Measurements from ENCODE around the gene MANEAL.
"Not testable (repeated sequence)": the region's sequence is repeated elsewhere in the genome, so short reads cannot be mapped to it uniquely, and the experiment has no call there.

The MANEAL gene
- 2.2 to 5.1 reads per million in 2 donors for total RNA-seq

DNA sequence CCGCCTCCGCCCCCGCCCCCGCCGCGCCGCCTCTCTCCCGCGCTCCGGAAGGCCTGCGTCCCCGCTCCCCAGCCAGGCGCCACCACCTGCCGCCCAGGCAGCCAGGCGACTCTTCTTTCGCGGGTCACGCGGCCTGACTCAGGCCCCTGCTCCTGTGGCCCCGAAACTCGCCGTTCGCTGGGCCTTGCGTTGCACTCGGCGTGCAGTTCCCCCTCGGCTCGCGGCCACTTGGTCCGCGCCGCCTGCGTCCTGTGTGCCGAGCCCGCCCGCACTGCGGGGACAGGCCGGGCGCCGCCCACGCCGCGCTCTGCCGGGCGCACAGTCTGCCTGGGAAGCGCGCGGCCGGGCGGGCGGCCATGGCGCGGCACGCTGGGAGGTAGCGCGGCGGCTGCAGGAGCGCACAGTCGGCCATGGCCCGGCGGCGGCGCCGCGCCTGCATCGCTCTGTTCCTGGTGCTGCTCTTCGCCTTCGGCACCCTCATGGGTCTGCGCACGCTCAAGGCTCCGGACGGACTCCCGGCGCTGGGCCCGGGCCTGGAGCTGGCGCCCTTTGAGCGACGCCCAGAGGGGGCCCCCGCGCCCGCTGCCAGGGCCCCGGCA is at the start of gene MANEAL:
Gene MANEAL, plus strand, starts transcription at position 75 of the 599 bp plus-strand sequence. Its CDS starts 336 bp downstream, at position 411.
- no peak for DNase-seq

DNA sequence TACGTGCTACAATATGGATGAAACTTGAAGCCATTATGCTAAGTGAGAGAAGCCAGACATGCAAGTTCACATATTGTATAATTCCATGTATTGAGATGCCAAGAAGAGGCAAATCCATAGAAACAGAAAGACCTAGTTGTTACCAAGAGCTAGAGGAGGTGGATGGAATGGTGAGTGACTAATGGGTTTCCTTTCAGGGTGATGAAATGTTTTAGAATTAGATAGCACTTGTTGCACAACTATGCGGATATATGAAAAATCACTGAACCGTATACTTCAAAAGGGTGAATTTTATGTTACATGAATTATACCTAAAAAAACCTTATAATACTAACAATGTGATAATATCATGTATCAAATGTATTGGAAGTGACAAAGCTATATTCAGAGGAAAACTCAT is 46.8 kb upstream of the MANEAL start:
- no peak for DNase-seq

- no peak for DNase-seq
Measured at GRCh38 chr1:37748565-37748964, 45.1 kb upstream of the MANEAL start.

GRCh38 chr1:37752213-37752582 is 41.4 kb upstream of the MANEAL start:
- DNase-seq, result no peak

GRCh38 chr1:37752583-37753471 is 40.8 kb upstream of the MANEAL start:
- DNase-seq, result no peak

DNA sequence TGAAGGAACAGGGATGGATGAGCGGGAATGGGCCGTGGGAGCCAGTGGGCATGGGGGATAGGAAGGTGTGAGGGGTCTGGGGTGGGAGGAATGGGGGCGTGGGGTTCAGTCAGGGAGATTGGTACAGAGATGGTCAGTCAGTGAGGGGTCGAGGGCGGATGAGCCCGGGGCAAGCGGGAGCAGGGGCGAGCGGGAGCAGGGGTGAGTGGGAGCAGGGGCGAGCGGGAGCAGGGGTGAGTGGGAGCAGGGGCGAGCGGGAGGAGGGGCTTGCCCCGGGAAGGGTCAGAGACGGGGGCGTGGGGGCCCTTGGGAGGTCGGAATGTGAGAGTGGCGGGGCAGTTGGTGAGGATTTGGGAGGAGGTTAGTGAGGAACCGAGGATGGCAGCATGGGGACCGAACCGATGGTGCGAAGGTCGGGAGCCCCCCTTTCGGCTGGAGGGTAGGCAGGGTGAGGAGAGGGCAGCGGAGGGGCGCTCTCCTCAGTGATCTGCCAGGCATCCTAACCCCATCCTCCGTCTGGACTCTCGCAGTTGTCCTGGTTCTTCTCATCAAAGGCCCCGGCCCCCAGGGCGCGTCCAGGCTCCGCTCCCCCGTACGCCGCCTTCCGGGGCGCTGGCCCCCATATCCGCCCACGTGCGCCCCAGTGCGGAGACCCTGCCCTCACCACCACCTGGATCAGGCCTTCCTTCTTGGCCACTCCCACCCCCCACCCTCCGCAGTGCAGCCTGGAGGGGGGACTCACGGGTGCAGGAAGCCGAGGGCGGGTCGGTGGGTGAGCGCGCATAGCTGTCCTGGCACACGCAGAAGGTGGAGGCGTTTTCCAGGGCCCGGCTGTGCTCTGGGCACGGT is 40.0 kb upstream of the MANEAL start:
- DNase-seq, result no peak

- no peak for DNase-seq
Measured at GRCh38 chr1:37755290-37755689, 38.4 kb upstream of the MANEAL start.

DNA sequence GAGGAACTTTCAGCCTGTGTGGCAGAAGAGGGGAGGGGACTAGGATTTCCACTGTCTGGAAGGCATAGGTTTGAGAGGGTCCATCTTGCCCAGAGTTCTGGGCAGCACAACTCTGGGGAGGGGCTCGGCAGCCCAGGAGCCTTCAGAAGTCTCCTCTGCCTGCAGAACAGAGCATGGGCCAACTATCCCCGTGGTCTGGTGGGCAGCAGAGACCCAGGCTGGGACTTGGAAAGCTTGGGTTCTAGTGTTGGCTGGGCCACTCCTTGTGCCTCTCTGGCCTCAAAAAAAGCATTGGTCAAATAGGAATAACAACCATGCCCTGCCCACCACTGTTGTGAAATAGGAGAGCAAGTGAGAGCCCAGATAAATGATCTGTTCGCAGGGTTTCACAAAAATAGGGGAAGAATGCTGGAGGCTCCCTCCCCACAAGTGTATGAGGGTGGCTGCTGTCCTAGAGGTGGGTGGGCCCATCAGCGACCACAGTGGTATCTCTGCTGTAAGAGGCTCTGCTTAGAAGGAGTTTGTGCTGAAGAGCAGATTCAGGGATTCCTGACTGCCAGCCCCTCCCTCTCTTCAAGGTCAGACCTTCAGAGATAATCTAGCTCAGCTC is 37.6 kb upstream of the MANEAL start:
- DNase-seq, result no peak

GRCh38 chr1:37759451-37759850 is 34.2 kb upstream of the MANEAL start:
- no peak for DNase-seq

GRCh38 chr1:37761416-37762095 is 32.1 kb upstream of the MANEAL start:
- no peak for DNase-seq

GRCh38 chr1:37762516-37762915 is 31.1 kb upstream of the MANEAL start:
- no peak for DNase-seq

DNA sequence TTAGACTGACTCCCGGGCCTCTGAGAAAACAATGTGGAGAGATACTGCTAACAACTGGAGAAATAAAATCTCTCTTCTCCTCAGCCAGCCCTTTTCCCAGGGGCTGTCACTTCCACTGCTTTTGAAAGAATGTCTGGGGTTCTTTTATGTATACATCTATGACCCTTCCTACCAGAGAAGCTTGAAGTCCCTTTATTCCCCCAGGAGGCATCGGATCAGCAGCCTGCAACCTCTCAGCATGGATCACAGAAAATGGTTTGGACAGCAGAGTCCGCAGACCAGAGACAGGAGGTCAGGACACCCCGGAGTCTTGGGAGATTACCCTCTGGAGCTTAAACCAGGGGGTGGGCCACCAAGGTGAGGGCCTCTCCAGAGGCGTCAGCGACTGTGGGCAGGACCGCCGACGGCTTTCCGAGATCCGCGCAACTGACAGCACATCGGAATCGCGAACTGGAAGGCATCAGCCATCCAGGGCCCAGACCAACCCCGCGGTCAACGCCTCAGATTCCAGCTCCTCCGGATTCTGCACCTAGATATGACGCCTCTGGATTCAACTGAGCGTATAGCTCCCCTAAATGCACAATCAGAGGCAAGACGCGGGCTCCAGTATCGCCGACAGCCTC is 29.7 kb upstream of the MANEAL start:
- no peak for DNase-seq

- DNase-seq, result no peak
Measured at GRCh38 chr1:37764414-37764825, 29.2 kb upstream of the MANEAL start.

DNA sequence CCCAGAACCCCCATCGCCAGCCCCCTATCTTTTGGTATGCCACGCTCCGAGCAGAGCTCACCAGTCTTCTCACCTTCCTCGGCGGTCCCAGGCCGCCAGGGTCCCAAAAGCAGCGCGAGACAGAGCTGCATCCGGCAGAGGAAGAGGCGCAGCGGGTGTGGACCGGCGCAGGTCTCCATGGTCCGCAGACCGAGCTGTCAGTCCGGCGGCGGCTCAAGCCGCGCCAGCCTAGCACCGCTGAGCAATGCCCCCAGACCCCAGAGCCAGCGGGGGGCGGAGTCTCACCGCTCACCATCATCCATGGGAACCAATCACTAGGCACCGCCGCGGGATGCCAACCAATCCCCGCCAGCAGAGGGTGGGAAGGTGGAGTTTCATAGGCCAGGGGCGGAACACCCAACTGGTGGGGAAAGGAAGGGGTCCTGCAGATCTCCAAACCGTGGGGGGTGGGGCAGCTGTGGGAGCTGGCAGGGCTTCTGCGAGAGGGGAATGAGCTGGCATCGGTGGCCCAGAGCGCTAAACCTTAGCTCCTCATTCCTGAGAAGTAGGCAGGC is 28.7 kb upstream of the MANEAL start, which contains the start of gene EPHA10:
Gene EPHA10, minus strand, starts transcription at position 233 of the 554 bp plus-strand sequence. Its CDS starts 54 bp downstream, at position 179.
- no peak for DNase-seq

GRCh38 chr1:37765916-37766664 is 27.6 kb upstream of the MANEAL start:
- DNase-seq, result no peak

DNA sequence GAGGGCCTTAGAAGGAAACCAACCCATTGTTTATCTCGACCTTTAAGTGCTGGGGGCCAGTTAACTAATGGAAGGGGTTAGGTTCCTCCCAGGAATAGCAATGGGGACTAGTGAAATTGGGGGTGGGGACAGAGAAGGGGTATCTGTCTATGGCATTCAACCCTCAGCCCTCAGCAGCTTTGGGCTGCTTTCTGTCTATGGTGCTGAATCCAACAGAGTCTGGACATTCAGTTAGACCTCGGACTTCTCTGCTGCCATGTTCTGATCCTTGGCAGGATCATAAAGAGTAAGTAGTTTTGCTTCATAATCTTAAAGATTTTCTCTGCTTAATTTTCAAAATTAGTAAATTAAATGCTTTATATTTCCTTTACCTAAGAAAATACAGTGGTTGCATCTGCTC is 26.2 kb upstream of the MANEAL start:
- no peak for DNase-seq

DNA sequence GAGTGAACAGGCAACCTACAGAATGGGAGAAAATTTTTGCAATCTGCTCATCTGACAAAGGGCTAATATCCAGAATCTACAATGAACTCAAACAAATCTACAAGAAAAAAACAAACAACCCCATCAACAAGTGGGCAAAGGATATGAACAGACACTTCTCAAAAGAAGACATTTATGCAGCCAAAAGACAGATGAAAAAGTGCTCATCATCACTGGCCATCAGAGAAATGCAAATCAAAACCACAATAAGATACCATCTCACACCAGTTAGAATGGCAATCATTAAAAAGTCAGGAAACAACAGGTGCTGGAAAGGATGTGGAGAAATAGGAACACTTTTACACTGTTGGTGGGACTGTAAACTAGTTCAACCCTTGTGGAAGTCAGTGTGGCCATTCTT is 22.2 kb upstream of the MANEAL start:
- DNase-seq, result not testable (repeated sequence)

DNA sequence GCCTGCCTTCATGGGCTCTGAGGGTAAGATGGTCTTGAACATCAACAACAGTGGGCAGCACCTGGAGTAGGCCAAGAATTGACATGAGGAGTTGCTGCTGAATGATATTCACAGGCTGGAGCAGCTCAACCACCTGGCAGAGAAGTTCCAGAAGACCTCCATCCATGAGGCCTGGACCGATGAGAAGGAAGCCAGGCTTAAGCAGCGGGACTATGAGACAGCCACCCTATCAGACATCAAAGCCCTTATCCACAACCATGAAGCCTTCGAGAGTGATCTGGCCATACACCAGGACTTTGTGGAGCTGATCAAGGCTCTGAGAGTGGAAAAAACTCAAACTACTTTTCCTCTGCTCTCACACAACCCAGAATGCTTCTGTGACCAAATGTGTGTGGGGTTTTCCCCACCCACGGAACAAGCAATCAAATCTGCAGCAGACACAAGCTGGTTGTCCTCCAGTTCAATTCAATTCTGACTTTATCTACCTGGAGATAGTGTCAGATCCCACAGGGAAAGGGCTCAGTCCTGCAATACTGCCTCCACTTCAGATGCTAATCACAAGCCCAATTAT is 16.6 kb upstream of the MANEAL start:
- no peak for DNase-seq

- no peak for DNase-seq
Measured at GRCh38 chr1:37778654-37779053, 15.0 kb upstream of the MANEAL start.

GRCh38 chr1:37782491-37782890 is 11.2 kb upstream of the MANEAL start:
- DNase-seq, result no peak
